Gastrocnemius medialis (tissue), 4 donors: ENCODE measurements around the gene BORCS8. TPM values are rescaled to one million over a fixed set of nuclear protein-coding genes. Genes with fewer than 3 reads are reported as not detected.
"Not testable (repeated sequence)": the region's sequence is repeated elsewhere in the genome, so short reads cannot be mapped to it uniquely, and the experiment has no call there.

Experiments
- ATAC-seq, 2 donors: fragments of 150-250 bp; one replicate each; pipeline ENCODE4 v1.9.1; 2016
- DNase-seq, 2 donors: peaks; one replicate each; pipeline ENCODE4 v3.0.0-alpha.2; 2019
- H3K27ac ChIP-seq, 4 donors: fragments of 200-600 bp; sonication (generic); 1 replicate in 1 of 4; 2 replicates in 3 of 4; pipeline ENCODE4 v1.5.1; 2016 to 2018; ENCODE audit warnings: mild to moderate bottlenecking in 2 of 4, moderate library complexity in 1 of 4
- H3K27me3 ChIP-seq, 3 donors: fragments of 200-600 bp; sonication (generic) in 2 of 3; 1 replicate in 1 of 3; 2 replicates in 2 of 3; pipeline versions ENCODE4 v1.5.1 to v1.6.0; 2016 to 2019; ENCODE audit warnings: mild to moderate bottlenecking in 1 of 3, moderate library complexity in 1 of 3
- H3K36me3 ChIP-seq, 2 donors: fragments of 200-600 bp; sonication (generic) in 1 of 2; one replicate each; pipeline ENCODE4 v1.5.1; 2017 to 2018
- H3K4me1 ChIP-seq, 2 donors: fragments of 200-600 bp; sonication (generic) in 1 of 2; one replicate each; pipeline ENCODE4 v1.5.1; 2016 to 2017; ENCODE audit warnings: mild to moderate bottlenecking in 2 of 2
- H3K4me3 ChIP-seq, 4 donors: fragments of 200-600 bp; sonication (generic) in 3 of 4; 1 replicate in 1 of 4; 2 replicates in 3 of 4; pipeline ENCODE4 v1.5.1; 2016 to 2019; ENCODE audit warnings: mild to moderate bottlenecking in 2 of 4
- H3K9me3 ChIP-seq, 3 donors: fragments of 200-600 bp; sonication (generic) in 2 of 3; 1 replicate in 1 of 3; 2 replicates in 2 of 3; pipeline ENCODE4 v1.5.1; 2016 to 2019
- POLR2A ChIP-seq, 2 donors: fragments of 450-650 bp; IDR thresholded peaks; one replicate each; pipeline ENCODE4 v1.6.1; 2017; ENCODE audit warnings: antibody characterized with exemption in 2 of 2, mild to moderate bottlenecking in 2 of 2, moderate library complexity in 2 of 2
- in situ Hi-C, 4 donors: fragments of 200-750 bp; cut with MboI; loops; one replicate each; pipeline versions ENCODE4 v1.15.0 to v1.8.0; 2017; ENCODE audit warnings: low sequenced_read_pairs in 4 of 4
- intact Hi-C: fragments of 100-400 bp; cut with DNase I; formaldehyde crosslinking; loops from one replicate; pipeline ENCODE4 v1.15.1; 2023; ENCODE audit warnings: low total_unique reads
- total RNA-seq, 4 donors: library from RNA; depleted of rRNA; stranded (reverse); fragments of >200 nt; gene quantifications; one replicate each; pipeline versions ENCODE4 v1.1.0 to v1.2.3, GENCODE V29; 2016
- TF ChIP-seq, protein P1 (sequence below), 5 experiments: fragments of 450-650 bp in 3 of 5; fragments of 200-600 bp in 2 of 5; sonication (generic) in 2 of 5; IDR thresholded peaks in 4 of 5; conservative IDR thresholded peaks in 1 of 5; 1 replicate in 4 of 5; 2 replicates in 1 of 5; pipeline ENCODE4 v1.5.1; 2016 to 2019; ENCODE audit warnings: antibody characterized with exemption in 5 of 5, mild to moderate bottlenecking in 3 of 5, moderate library complexity in 3 of 5

BORCS8 gene
- total RNA-seq, 4 donors from 2014 or later: 11.2 to 17.2 (median 13.3) TPM

- peak; percentile 99 to 100 for ATAC-seq
- Histone ChIP-seq H3K4me1 (peaks cover 7 to 14% of the 10 kb centered on the region in 2 donors), H3K27me3 (no peaks in the 10 kb centered on the region), H3K9me3 (no peaks in the 10 kb centered on the region), H3K4me3 (peak within 1 kb of the TSS; percentile 80 to 90 (median 88)), H3K36me3 (no peaks in the 10 kb centered on the region), H3K27ac (peak within 1 kb of the TSS; percentile 90 to 98 (median 94))
- in situ Hi-C loops: loop anchor here in 3 of 4 donors (5.0 to 10.0 kb wide), 3 partner anchors 81 to 86 kb away; no protein-coding TSS in a partner anchor
- TF ChIP-seq, protein P1, sequence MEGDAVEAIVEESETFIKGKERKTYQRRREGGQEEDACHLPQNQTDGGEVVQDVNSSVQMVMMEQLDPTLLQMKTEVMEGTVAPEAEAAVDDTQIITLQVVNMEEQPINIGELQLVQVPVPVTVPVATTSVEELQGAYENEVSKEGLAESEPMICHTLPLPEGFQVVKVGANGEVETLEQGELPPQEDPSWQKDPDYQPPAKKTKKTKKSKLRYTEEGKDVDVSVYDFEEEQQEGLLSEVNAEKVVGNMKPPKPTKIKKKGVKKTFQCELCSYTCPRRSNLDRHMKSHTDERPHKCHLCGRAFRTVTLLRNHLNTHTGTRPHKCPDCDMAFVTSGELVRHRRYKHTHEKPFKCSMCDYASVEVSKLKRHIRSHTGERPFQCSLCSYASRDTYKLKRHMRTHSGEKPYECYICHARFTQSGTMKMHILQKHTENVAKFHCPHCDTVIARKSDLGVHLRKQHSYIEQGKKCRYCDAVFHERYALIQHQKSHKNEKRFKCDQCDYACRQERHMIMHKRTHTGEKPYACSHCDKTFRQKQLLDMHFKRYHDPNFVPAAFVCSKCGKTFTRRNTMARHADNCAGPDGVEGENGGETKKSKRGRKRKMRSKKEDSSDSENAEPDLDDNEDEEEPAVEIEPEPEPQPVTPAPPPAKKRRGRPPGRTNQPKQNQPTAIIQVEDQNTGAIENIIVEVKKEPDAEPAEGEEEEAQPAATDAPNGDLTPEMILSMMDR (IDR thresholded peaks at IDR 0.05 in 4 of 5, conservative IDR thresholded peaks at IDR 0.05 in 1 of 5): no peak
- TF ChIP-seq POLR2A (IDR thresholded peaks at IDR 0.05): peak; percentile 90 to 96
- intact Hi-C loops: loop anchor here (5.0 kb wide), 1 partner anchor 54 kb away; the partner anchor contains the start of genes BORCS8 and RFXANK
- peak; percentile 96 to 98 for DNase-seq
Observed at GRCh38 chr19:19138109-19138981, 53.6 kb downstream of the BORCS8 start, which contains the start of gene TMEM161A. Gene TMEM161A (minus strand): TSS chr19:19138478. CDS start chr19:19138428, 50 bp downstream.

GRCh38 chr19:19137556-19138108, 54.3 kb downstream of the BORCS8 start:
- H3K4me3 ChIP-seq: peak overlapping the region; percentile 80 to 90 (median 88)
- H3K4me1 ChIP-seq: peaks cover 7 to 14% of the 10 kb centered on the region in 2 donors
- in situ Hi-C loops: loop anchor here in 3 of 4 donors (5.0 to 10.0 kb wide), 3 partner anchors 80 to 85 kb away; no protein-coding TSS in a partner anchor
- H3K27me3 ChIP-seq: no peaks in the 10 kb centered on the region
- TF ChIP-seq POLR2A (IDR thresholded peaks at IDR 0.05): no peak
- TF ChIP-seq, protein P1 (IDR thresholded peaks at IDR 0.05 in 4 of 5, conservative IDR thresholded peaks at IDR 0.05 in 1 of 5): no peak
- no peak for DNase-seq
- H3K36me3 ChIP-seq: peaks cover 0 to under 1% of the 10 kb centered on the region in 2 donors
- intact Hi-C loops: loop anchor here (2.0 to 5.0 kb wide), 2 partner anchors 55 to 183 kb away; partner anchors contain the start of genes BORCS8, MAU2, RFXANK and SUGP1
- peak in 1 of 2 donors; percentile 15 for ATAC-seq
- H3K9me3 ChIP-seq: no peaks in the 10 kb centered on the region
- H3K27ac ChIP-seq: peak overlapping the region; percentile 90 to 98 (median 94)

DNA sequence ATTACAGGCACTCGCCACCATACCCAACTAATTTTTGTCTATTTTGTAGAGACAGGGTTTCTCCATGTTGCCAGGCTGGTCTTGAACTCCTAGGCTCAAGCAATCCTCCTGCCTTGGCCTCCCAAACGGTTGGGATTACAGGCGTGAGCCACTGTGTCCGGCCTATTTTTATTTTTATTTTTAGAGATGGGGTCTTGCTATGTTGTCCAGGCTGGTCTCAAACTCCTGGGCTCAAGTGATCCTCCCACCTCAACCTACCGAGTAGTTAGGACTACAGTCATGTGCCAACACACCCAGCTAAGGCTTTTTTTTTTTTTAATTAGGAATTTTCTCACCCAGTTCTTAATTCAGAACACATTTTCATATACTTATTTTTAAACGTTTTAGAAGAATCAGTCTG, 56.2 kb downstream of the BORCS8 start:
- not testable (repeated sequence) for DNase-seq, H3K36me3 ChIP-seq, ATAC-seq, H3K9me3 ChIP-seq, H3K4me3 ChIP-seq, H3K27me3 ChIP-seq
- H3K4me1 ChIP-seq: peaks cover 7 to 14% of the 10 kb centered on the region in 2 donors
- intact Hi-C loops (loop anchor here (2.0 to 5.0 kb wide), 2 partner anchors 57 to 185 kb away; partner anchors contain the start of genes BORCS8, MAU2, RFXANK and SUGP1), in situ Hi-C loops (loop anchor here in 3 of 4 donors (5.0 to 10.0 kb wide), 3 partner anchors 78 to 83 kb away; no protein-coding TSS in a partner anchor)
- peak overlapping the region in 2 of 4 donors; percentile 96 to 98 for H3K27ac ChIP-seq

DNA sequence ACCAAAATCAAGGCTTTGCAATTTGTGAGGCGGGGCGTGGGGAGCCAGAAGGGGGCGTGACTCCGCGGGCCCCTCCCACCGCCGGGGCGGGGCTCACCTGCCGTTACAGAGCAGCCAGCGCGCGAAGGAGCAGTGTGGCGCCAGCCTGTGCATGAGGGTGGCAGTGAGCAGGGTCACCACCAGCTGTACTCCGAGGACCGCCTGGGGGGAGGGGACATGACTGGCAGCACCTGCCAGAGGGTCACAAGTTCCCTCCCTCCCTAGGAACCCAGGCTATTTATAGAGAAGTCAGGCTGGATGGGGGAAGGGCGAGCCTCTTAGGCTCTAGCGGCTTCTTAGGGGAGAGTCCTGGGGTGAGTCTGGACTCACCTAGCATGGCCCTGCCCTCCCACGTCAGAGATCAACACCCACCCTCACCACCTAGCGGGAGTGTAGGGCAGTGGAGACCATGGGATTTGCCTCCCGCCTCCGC, 57.2 kb downstream of the BORCS8 start:
- ATAC-seq (peak in 1 of 2 donors; percentile 18), DNase-seq (peak in 1 of 2 donors; percentile 72)
- Histone ChIP-seq H3K27me3 (no peaks in the 10 kb centered on the region), H3K9me3 (peaks cover 0 to 2% (median 0%) of the 10 kb centered on the region in 3 donors), H3K27ac (peak overlapping the region in 3 of 4 donors; percentile 24 to 98 (median 96)), H3K4me1 (peaks cover 7 to 14% of the 10 kb centered on the region in 2 donors), H3K36me3 (peaks cover 0 to 5% of the 10 kb centered on the region in 2 donors), H3K4me3 (peak overlapping the region in 1 of 4 donors; percentile 5)
- intact Hi-C loops (loop anchor here (5.0 kb wide), 1 partner anchor 58 kb away; the partner anchor contains the start of genes BORCS8 and RFXANK), in situ Hi-C loops (loop anchor here in 3 of 4 donors (5.0 to 10.0 kb wide), 3 partner anchors 77 to 82 kb away; no protein-coding TSS in a partner anchor)
- TF ChIP-seq, protein P1 (IDR thresholded peaks at IDR 0.05 in 4 of 5, conservative IDR thresholded peaks at IDR 0.05 in 1 of 5): peak in 2 of 5 experiments; percentile 29 to 40
- TF ChIP-seq POLR2A (IDR thresholded peaks at IDR 0.05): peak; percentile 49 to 69
